ENCODE results near the gene ATP5IF1.

The ATP5IF1 gene

GRCh38 chr1:28200234-28200873 is 35.6 kb upstream of the ATP5IF1 start:
- no peaks in the 10 kb centered on the region for H3K9me3 ChIP-seq (ENCODE audit: control insufficient read depth, insufficient read depth, low read length)
- H3K27ac ChIP-seq (ENCODE audit: low read depth, low read length), result no peak overlapping the region
- peaks cover 21% of the 10 kb centered on the region for H3K4me1 ChIP-seq (ENCODE audit: control insufficient read depth, insufficient read depth, low read length)
- peaks cover 62% of the 10 kb centered on the region for H3K36me3 ChIP-seq (ENCODE audit: control insufficient read depth, insufficient read depth, low read length)
- no peaks in the 10 kb centered on the region for H3K27me3 ChIP-seq (ENCODE audit: control insufficient read depth, insufficient read depth, low read length)
- no peak overlapping the region for H3K9ac ChIP-seq (ENCODE audit: low read depth, low read length)
- H3K4me3 ChIP-seq (ENCODE audit: low read depth, low read length), result no peak overlapping the region

- Histone ChIP-seq H3K4me3 (ENCODE audit: low read depth, low read length) (no peak overlapping the region), H3K36me3 (ENCODE audit: control insufficient read depth, insufficient read depth, low read length) (peaks cover 79% of the 10 kb centered on the region), H3K9ac (ENCODE audit: low read depth, low read length) (no peak overlapping the region), H3K4me1 (ENCODE audit: control insufficient read depth, insufficient read depth, low read length) (no peaks in the 10 kb centered on the region), H3K9me3 (ENCODE audit: control insufficient read depth, insufficient read depth, low read length) (no peaks in the 10 kb centered on the region), H3K27me3 (ENCODE audit: control insufficient read depth, insufficient read depth, low read length) (no peaks in the 10 kb centered on the region), H3K27ac (ENCODE audit: low read depth, low read length) (no peak overlapping the region)
Measured at GRCh38 chr1:28205243-28205642, 30.7 kb upstream of the ATP5IF1 start.

- Histone ChIP-seq H3K27ac (ENCODE audit: low read depth, low read length) (no peak overlapping the region), H3K4me1 (ENCODE audit: control insufficient read depth, insufficient read depth, low read length) (no peaks in the 10 kb centered on the region), H3K9ac (ENCODE audit: low read depth, low read length) (no peak overlapping the region), H3K27me3 (ENCODE audit: control insufficient read depth, insufficient read depth, low read length) (no peaks in the 10 kb centered on the region), H3K9me3 (ENCODE audit: control insufficient read depth, insufficient read depth, low read length) (no peaks in the 10 kb centered on the region), H3K36me3 (ENCODE audit: control insufficient read depth, insufficient read depth, low read length) (peaks cover 83% of the 10 kb centered on the region), H3K4me3 (ENCODE audit: low read depth, low read length) (no peak overlapping the region)
Measured at GRCh38 chr1:28208818-28209441, 27.0 kb upstream of the ATP5IF1 start.

- no peak overlapping the region for H3K4me3 ChIP-seq (ENCODE audit: low read depth, low read length)
- H3K9me3 ChIP-seq (ENCODE audit: control insufficient read depth, insufficient read depth, low read length), result no peaks in the 10 kb centered on the region
- H3K27ac ChIP-seq (ENCODE audit: low read depth, low read length), result no peak overlapping the region
- H3K4me1 ChIP-seq (ENCODE audit: control insufficient read depth, insufficient read depth, low read length), result no peaks in the 10 kb centered on the region
- no peak overlapping the region for H3K9ac ChIP-seq (ENCODE audit: low read depth, low read length)
- H3K36me3 ChIP-seq (ENCODE audit: control insufficient read depth, insufficient read depth, low read length), result peaks cover 83% of the 10 kb centered on the region
- no peaks in the 10 kb centered on the region for H3K27me3 ChIP-seq (ENCODE audit: control insufficient read depth, insufficient read depth, low read length)
Measured at GRCh38 chr1:28209700-28210099, 26.2 kb upstream of the ATP5IF1 start.

- no peaks in the 10 kb centered on the region for H3K9me3 ChIP-seq (ENCODE audit: control insufficient read depth, insufficient read depth, low read length)
- H3K27ac ChIP-seq (ENCODE audit: low read depth, low read length), result no peak overlapping the region
- H3K4me3 ChIP-seq (ENCODE audit: low read depth, low read length), result no peak overlapping the region
- peaks cover 62% of the 10 kb centered on the region for H3K36me3 ChIP-seq (ENCODE audit: control insufficient read depth, insufficient read depth, low read length)
- no peaks in the 10 kb centered on the region for H3K4me1 ChIP-seq (ENCODE audit: control insufficient read depth, insufficient read depth, low read length)
- no peak overlapping the region for H3K9ac ChIP-seq (ENCODE audit: low read depth, low read length)
- no peaks in the 10 kb centered on the region for H3K27me3 ChIP-seq (ENCODE audit: control insufficient read depth, insufficient read depth, low read length)
Measured at GRCh38 chr1:28213315-28213714, 22.6 kb upstream of the ATP5IF1 start.

- H3K4me1 ChIP-seq (ENCODE audit: control insufficient read depth, insufficient read depth, low read length), result no peaks in the 10 kb centered on the region
- H3K36me3 ChIP-seq (ENCODE audit: control insufficient read depth, insufficient read depth, low read length), result peaks cover 64% of the 10 kb centered on the region
- H3K9ac ChIP-seq (ENCODE audit: low read depth, low read length), result no peak overlapping the region
- no peaks in the 10 kb centered on the region for H3K27me3 ChIP-seq (ENCODE audit: control insufficient read depth, insufficient read depth, low read length)
- no peaks in the 10 kb centered on the region for H3K9me3 ChIP-seq (ENCODE audit: control insufficient read depth, insufficient read depth, low read length)
- no peak overlapping the region for H3K4me3 ChIP-seq (ENCODE audit: low read depth, low read length)
- no peak overlapping the region for H3K27ac ChIP-seq (ENCODE audit: low read depth, low read length)
Measured at GRCh38 chr1:28229089-28229488, 6.8 kb upstream of the ATP5IF1 start.

- no peak overlapping the region for H3K4me3 ChIP-seq (ENCODE audit: low read depth, low read length)
- no peaks in the 10 kb centered on the region for H3K9me3 ChIP-seq (ENCODE audit: control insufficient read depth, insufficient read depth, low read length)
- no peak overlapping the region for H3K27ac ChIP-seq (ENCODE audit: low read depth, low read length)
- no peaks in the 10 kb centered on the region for H3K4me1 ChIP-seq (ENCODE audit: control insufficient read depth, insufficient read depth, low read length)
- H3K9ac ChIP-seq (ENCODE audit: low read depth, low read length), result no peak overlapping the region
- H3K27me3 ChIP-seq (ENCODE audit: control insufficient read depth, insufficient read depth, low read length), result no peaks in the 10 kb centered on the region
- H3K36me3 ChIP-seq (ENCODE audit: control insufficient read depth, insufficient read depth, low read length), result peaks cover 57% of the 10 kb centered on the region
Measured at GRCh38 chr1:28229996-28230395, 5.9 kb upstream of the ATP5IF1 start.

GRCh38 chr1:28232558-28233263 is 3.2 kb upstream of the ATP5IF1 start, which contains the start of gene DNAJC8:
DNAJC8 (minus strand) TSS chr1:28233029; CDS start chr1:28232998, 31 bp downstream.
- Histone ChIP-seq H3K9ac (ENCODE audit: low read depth, low read length) (peak within 1 kb of the TSS; percentile 90), H3K4me1 (ENCODE audit: control insufficient read depth, insufficient read depth, low read length) (peaks cover 6% of the 10 kb centered on the region; the same call in 1 of the 2 replicates), H3K4me3 (ENCODE audit: low read depth, low read length) (peak within 1 kb of the TSS; percentile 83), H3K36me3 (ENCODE audit: control insufficient read depth, insufficient read depth, low read length) (peaks cover 36% of the 10 kb centered on the region), H3K9me3 (ENCODE audit: control insufficient read depth, insufficient read depth, low read length) (no peaks in the 10 kb centered on the region), H3K27me3 (ENCODE audit: control insufficient read depth, insufficient read depth, low read length) (no peaks in the 10 kb centered on the region), H3K27ac (ENCODE audit: low read depth, low read length) (peak within 1 kb of the TSS; percentile 70)

GRCh38 chr1:28233264-28233606 is 2.7 kb upstream of the ATP5IF1 start:
- H3K27ac ChIP-seq (ENCODE audit: low read depth, low read length), result no peak overlapping the region

GRCh38 chr1:28236656-28237322 is 865 bp downstream of the ATP5IF1 start:
- peak overlapping the region; percentile 88 for H3K4me3 ChIP-seq (ENCODE audit: low read depth, low read length)
- H3K9me3 ChIP-seq (ENCODE audit: control insufficient read depth, insufficient read depth, low read length), result no peaks in the 10 kb centered on the region
- peaks cover 6% of the 10 kb centered on the region; the same call in 1 of the 2 replicates for H3K4me1 ChIP-seq (ENCODE audit: control insufficient read depth, insufficient read depth, low read length)
- H3K27ac ChIP-seq (ENCODE audit: low read depth, low read length), result no peak overlapping the region
- no peaks in the 10 kb centered on the region for H3K27me3 ChIP-seq (ENCODE audit: control insufficient read depth, insufficient read depth, low read length)
- peaks cover 13% of the 10 kb centered on the region for H3K36me3 ChIP-seq (ENCODE audit: control insufficient read depth, insufficient read depth, low read length)
- H3K9ac ChIP-seq (ENCODE audit: low read depth, low read length), result peak overlapping the region; percentile 88

More at GRCh38 chr1:28233264-28233606, 2.7 kb upstream of the ATP5IF1 start:
- peak overlapping the region; percentile 83; the same call in 1 of the 2 replicates for H3K4me3 ChIP-seq (ENCODE audit: low read depth, low read length)
- no peaks in the 10 kb centered on the region for H3K9me3 ChIP-seq (ENCODE audit: control insufficient read depth, insufficient read depth, low read length)
- H3K4me1 ChIP-seq (ENCODE audit: control insufficient read depth, insufficient read depth, low read length), result peaks cover 6% of the 10 kb centered on the region; the same call in 1 of the 2 replicates
- no peak overlapping the region for H3K9ac ChIP-seq (ENCODE audit: low read depth, low read length)
- no peaks in the 10 kb centered on the region for H3K27me3 ChIP-seq (ENCODE audit: control insufficient read depth, insufficient read depth, low read length)
- peaks cover 36% of the 10 kb centered on the region for H3K36me3 ChIP-seq (ENCODE audit: control insufficient read depth, insufficient read depth, low read length)
